Fibroblast of gingiva (primary cell): ENCODE measurements around the gene ANKMY1.

Experiments used
- DNase-seq: peaks from one replicate; pipeline ENCODE4 v3.0.0-alpha.2; 2011; ENCODE audit warnings: low read depth

Gene ANKMY1, protein sequence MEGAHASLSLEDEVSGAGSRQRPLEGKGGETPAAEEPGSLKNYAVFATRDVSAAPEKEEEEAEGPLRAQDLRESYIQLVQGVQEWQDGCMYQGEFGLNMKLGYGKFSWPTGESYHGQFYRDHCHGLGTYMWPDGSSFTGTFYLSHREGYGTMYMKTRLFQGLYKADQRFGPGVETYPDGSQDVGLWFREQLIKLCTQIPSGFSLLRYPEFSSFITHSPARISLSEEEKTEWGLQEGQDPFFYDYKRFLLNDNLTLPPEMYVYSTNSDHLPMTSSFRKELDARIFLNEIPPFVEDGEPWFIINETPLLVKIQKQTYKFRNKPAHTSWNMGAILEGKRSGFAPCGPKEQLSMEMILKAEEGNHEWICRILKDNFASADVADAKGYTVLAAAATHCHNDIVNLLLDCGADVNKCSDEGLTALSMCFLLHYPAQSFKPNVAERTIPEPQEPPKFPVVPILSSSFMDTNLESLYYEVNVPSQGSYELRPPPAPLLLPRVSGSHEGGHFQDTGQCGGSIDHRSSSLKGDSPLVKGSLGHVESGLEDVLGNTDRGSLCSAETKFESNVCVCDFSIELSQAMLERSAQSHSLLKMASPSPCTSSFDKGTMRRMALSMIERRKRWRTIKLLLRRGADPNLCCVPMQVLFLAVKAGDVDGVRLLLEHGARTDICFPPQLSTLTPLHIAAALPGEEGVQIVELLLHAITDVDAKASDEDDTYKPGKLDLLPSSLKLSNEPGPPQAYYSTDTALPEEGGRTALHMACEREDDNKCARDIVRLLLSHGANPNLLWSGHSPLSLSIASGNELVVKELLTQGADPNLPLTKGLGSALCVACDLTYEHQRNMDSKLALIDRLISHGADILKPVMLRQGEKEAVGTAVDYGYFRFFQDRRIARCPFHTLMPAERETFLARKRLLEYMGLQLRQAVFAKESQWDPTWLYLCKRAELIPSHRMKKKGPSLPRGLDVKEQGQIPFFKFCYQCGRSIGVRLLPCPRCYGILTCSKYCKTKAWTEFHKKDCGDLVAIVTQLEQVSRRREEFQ

DNA sequence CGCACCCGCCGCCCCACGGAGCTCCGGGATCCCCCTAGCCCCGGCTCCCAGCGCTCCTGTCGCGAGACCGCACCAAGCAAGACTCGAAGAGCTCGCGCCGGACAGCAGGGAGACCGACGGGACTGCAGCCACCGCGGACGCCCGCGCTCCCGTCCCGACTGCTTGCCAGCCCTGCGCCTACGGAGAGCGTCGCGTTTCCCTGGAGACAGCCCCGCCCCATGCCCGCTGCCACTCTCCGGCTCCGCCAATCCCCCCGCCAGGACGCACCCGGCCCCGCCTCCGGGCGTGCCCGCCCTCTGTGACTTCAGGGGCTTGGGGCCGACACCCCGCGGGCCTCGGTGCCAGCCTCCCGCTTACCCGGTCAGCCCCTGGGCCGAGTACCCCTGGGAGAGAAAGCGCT is at the start of gene ANKMY1:
ANKMY1 (minus strand) TSS at position 181 of the 400 bp plus-strand sequence. CDS start 653 bp downstream, outside the sequence.
- peak; percentile 75 for DNase-seq

DNA sequence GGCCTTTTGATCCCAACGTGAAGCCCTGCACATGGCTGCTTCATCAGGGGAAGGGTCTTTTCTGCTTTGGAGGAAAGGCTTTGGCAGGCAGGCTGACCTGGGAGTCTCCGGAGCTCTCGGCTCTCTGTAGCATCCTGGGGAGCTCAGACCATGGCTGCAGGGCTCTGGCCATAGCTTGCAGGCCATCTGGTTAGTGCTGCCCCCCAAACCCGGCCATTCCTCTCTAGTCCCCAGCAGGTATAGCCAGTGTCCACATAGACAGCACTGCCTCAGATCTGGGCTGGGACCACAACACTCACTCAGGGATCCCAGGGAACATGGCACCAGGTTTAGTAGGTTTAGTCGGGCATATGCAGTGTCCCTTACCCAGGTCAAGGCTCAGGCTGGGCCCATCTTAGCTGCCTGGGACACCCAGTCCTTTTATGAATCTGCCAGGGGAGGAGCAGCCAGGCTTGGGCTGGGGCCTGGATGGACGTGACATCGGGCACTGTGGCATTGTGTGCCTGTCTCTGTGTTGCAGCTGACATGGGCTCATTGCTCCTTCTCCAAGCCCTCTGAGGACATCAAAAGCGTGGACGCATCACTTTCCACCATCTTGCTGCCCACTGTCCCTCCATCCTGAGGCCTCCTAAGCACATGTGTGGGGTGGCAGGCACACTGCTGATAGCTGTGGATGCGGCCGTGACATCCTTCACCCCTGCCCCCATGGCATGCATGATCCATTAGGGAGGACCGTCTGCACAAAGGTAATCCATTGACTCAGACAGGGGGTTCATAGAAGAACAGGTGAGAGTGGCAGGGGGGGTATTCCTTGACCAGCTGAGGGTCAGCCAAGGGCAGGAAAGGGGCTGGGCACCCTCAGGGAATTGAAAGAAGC is 48.3 kb upstream of the ANKMY1 start:
- DNase-seq: no peak

DNA sequence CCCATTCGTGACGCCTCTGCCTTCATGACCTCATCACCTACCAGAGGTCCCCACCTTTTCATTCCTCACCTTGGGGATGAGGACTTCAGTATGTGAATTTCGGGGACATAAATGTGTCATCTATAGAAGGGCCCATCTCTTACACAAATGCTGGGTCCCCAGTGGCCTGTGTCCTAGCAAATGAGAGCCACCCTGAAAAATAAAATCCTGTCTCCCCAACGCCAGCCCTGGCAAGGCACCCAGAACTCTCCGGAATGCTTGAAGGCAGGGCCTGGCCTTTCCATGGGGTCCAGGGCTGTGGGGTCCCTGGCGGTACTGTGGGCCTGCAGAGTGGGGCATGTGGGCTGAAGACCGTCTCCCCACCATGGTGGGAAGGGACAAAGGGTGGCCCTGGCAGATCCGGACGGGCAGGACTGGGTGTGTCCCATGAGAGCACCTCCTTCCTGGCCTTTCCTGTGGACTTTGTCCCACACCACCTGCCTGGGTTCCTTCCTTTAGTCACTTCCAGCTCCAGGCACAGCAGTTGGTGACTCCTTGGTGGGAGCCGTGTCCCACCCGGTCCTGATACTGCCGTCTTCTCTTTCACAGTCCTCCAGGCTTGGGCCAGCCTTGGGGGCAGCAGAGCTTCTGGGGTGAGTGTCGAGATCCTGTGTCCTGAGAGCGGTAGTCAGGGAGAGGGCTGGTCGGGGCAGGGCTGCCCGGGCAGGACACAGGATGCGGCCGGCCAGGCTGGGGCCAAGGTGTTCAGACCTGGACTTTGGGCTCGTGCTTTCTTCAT is 47.3 kb upstream of the ANKMY1 start:
- DNase-seq: no peak

DNA sequence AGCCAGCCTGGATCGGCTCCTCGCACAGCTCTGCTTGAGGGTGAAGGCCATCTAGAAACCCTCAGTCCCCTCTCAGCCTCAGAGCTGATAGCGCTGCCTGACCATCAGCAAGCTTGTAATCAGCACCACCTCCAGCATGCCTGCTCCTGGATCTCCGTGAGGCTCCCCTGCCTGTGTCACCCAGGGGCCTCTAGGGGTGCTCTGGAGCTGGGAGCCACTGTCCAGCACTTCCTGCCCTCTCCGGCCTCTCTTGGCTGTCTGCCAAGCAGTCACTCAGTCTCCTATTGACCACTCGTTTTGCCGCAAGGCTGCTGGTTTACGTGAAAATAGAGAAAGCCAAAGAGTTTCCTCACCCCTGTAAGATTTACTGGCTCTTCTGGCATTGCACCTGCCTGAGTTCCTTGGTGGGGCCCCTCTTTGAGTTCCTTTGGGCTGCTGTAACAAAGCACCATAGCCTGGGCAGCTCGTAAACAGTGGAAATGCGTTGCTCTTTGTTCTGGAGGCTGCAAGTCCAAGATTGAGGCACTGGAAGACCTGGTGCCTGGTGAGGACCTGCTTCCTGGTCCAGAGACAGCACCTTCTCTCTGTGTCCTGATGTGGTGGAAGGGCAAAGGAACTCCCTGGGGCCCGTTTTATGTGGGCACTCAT is 46.6 kb upstream of the ANKMY1 start:
- no peak for DNase-seq

DNA sequence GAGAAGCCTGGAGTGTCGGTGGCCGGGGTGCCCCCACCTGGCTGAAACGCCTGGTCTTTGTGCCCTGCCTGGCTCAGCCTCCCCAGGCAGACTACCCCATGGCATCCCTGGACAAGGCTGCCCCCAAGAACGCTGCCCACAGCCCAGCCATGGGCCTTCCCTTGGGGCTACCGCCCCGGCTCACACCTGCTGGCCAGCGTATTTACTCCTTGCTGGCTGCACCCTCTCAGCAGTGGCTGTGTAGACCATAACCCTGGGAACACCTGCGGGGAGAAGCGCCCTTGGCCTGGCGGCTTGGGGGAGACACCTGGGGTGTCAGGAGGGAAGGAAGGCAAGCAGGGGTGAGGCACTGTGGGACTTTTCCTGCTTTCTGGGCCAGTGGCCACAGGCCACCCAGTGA is 46.1 kb upstream of the ANKMY1 start:
- no peak for DNase-seq

DNA sequence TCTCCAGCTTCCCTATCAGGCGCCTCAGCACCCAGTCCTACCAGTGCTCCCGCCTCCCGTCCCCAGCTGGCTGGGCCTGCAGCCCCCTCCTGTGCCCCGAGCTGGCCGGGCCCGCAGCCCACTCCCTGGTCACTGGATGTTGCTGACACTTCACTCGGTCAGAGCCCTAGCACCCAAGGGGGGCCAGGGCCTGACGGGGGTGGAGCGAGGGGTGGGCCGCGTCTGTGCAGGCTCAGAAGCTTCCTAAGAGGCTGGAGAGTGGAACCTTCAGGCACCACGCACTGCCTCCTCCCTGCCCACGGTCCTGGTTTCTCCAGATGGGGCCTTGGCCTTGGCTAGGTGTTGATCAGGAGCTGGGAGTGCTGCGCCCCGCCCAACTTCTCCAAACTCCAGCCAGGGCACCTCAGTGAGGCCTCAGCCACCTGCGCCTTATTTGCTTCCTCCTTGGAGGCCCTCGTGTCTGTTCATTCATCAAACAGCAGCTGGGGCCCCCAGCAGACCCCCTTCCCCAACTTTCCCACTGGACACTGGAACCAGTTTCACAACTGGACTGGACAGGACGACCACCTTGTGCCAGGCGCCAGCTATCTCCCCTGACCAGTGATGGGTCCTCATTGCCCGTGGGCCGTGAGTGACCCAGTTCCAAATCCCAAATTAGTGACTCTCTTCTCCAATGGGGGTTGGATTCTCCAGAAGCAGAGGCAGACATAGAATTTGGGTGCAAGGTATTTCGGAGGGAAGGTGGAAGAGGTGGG is 45.5 kb upstream of the ANKMY1 start:
- no peak for DNase-seq

DNA sequence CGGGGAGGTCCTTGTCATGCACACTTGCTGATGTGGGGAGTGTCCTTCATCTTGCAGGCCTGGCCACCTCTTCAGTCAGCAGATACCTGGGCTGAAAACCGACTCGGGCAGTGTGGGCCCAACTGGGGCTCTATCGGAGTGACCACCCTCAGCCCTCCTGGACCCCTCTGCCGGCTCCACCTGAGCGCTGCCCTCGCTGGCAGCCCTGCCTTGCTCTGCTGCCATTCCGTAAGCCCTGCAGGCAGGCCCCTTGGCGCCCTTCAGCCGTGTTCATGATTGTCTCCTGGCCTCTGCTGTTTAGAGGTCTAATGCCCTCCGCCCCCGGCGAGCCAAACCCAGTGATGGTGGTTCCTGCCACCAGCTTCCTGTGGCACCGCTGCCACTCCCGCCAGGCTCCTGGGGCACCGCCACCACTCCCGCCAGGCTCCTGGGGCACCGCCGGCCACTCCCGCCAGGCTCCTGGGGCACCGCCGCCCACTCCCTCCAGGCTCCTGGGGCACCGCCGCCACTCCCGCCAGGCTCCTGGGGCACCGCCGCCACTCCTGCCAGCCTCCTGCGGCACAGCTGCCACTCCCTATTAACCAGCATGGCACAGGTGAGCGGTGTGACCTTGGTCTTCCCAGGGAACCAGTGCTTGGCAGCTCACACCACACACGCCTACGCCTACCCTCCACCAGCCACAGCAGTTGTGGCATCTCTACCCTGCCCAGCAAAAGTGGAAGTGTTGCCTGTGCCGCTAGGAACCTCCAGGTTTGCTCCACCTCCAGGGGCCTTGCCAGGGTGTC is 44.7 kb upstream of the ANKMY1 start:
- DNase-seq: no peak

DNA sequence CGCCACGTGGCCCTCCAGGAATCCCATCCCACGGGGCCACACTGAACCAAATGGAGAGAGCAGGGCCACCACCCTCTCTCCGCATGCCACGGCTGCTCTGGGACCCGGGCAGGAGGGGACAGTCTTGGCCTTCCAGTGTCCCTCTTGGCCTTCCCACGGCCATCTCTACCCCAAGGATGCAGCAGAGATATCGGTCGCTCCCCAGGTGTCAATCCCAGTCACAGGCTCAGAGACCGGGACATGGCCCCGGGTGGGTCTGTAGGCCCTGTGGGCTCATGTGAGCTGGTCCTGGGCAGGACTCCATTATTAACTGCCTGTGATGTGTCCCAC is 44.0 kb upstream of the ANKMY1 start:
- DNase-seq: no peak

DNA sequence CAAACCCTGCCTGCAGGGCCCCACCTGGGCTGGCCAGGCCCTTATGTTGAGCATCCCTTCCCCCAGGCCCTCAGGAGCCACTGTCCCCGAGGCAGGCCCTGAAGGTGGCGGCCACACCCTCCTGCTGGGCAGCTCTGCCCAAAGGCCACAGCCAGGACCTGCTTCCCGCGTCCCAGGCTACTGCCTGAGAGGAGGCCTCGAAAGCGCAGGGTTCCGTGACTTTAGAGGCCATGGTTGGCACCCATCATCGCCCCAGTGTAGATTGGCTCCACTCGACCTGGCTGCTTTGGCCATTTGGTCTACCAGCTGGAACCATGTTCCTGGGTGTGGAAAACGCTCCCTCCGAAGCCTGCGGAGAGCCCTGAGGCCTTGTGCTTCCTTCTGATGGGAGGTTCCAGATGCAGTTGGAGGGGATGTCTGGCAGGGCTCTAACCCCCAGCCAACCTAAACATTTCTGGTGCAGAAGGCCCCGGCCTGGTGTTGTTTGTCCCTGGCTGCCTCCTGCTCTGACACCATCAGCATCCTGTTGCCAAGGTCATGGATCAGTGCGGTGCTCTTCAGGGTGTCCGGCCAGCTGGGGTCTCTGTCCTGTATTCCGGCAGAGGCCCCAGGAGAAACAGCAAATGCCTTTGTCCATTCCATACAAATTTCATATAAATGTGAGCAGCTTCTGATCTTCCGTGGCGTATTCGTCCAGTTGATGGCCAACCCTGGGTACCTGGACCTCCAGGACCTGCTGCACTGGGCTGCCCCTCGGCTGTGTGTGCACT is 43.5 kb upstream of the ANKMY1 start:
- DNase-seq: no peak

DNA sequence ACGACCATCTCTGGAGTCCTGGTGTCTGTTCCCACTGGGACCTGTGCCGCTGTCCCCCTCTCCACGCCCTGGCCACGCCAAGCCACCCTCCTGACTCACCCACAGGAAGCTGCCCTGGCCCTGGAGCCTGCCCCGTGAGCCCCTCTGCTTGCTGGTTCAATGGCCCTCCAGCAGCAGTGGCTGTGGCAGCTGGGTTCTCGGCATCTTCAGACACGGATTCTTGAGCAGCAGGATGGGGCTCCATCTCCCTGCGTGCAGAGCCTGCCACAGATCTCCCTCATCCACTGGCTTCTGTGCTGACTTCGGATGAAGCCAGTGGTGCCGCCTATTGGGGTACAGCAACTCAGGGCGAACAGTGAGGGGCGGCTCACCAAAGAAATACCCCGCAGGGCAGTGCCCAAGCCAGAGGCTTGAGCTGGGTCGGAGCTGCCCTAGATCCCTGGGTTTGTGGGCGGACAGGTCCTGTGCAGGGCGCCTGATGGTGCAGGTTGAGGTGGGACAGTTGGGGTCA is 42.7 kb upstream of the ANKMY1 start:
- no peak for DNase-seq

DNA sequence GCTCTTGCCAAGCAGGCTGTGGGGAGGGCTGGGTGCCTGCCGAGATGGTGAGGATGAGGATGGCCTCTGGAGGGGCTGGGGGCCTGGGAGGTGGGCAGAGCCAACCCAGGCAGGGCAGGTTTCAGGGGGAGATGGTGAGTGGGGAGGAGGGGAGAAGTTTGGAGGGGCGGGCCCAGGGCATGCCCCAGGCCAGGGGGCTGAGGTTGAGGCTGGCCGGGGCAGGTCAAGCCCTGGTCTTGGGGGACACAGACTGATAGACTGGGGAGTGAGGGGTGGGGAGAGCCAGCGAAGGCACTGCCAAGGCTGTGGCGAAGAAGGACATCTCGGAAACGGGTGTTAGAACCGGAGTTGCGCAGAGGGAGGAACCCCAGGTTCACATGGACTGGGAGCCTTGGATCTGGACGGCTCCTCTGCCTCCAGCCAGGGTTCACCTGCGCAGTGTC is 41.4 kb upstream of the ANKMY1 start:
- no peak for DNase-seq

DNA sequence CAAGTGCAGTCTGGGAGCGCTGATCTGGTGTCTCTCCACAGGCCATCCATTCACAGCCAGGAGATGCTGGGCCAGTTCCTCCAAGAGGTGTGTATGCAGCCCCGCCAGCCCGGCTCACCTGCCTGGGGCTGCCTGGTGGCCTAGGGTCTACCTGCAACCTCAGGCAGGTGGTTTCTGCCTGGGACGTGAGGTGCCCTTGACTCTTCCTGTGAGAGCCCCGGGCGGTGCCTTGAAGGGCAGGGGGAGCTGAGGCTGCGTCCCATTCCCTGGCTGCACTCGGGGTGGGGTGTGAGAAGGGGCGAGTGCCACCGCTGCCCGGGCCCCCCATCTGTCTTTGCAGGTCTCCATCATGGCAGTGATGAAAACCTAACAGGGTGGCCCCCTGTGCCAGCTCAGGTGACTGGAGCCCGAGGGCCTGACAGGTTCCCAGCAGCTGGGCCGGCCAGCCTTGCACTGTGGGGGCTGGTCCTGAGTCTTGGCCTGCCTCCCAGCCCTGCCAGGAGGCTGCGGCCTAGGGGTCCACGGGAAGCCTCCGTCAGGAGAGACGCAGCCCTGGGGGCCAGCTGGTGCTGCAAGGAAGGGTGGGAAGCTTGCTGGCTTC is 40.6 kb upstream of the ANKMY1 start:
- no peak for DNase-seq

DNA sequence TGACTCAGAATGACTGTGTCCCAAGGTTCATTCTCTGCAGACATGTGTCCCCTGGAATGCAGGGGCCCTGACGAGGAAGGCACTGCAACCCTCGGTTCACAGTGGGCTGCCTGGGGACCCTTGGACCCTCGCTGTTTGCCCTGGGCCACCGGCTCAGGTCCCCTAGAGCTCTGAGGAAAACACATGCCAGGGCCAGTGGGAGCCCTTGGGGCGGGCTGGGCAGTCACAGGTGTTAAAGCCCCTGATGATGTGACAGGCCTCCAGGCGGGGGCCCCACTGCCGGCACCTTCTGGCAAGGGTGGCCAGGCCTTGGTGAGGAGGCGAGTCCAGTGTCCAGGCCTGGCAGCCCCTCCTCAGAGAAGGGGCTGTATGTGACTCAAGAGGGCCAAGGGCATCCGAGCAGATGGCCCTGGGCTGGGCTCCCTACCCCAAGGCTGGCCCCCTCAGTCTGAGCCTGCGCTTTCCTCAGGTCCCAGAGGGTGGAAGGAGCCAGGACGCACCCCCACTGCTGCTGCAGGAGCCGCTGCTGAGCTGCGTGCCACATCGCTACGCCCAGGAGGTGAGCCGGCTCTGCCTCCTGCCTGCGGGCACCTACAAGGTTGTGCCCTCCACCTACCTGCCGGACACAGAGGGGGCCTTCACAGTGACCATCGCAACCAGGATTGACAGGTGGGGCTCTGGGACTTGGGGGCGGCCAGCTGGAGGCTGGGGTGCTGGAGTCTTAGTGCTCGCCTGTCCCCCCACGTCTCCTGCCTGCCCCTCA is 39.8 kb upstream of the ANKMY1 start:
- DNase-seq: no peak

DNA sequence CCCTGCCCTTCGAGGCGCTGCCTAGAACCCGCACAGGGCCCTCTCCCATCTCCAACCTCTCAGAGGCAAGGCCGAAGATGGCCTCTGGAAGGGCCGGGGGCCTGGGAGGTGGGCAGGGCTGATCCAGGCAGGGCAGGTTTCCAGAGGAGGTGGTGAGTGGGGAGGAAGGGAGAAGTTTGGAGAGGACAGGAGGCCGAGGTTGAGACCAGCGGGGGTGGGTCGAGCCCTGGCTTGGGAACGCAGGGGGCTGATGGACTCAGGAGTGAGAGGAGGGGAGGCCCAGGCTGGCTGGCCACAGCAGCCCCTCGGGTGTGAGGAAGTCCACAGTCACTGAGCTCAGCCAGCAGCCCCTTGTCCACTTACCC is 39.2 kb upstream of the ANKMY1 start:
- no peak for DNase-seq

DNA sequence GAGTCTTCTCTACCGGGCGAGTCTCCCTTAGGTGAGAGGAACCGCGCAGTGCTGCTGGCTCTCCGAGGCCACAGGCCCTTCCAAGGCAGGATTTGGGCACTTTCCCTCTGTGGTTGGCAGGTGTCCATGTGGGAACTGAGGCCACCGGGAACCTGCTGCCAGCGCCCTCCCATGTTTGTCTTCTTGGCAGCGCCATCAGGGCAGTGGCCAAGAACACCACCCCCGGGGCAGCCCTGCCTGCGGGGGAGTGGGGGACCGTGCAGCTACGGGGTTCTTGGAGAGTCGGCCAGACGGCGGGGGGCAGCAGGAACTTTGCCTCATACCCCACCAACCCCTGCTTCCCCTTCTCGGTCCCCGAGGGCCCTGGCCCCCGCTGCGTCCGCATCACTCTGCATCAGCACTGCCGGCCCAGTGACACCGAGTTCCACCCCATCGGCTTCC is 38.7 kb upstream of the ANKMY1 start:
- DNase-seq: no peak

DNA sequence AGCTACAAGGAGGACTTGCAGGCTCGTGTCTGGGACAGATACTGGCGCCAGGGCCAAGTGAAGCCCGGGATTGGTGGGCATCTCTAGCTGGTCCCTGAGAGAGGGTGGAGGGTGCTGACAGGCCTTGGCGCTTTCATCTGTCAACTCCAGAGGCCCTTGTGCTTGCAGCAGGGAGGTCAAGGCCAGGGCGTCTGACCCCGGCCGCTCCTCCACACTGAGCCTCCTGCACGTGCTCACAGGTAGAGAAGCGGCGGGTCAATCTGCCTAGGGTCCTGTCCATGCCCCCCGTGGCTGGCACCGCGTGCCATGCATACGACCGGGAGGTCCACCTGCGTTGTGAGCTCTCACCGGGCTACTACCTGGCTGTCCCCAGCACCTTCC is 38.3 kb upstream of the ANKMY1 start:
- no peak for DNase-seq
